K562 (cell line): Measurements from ENCODE around the gene NF1.

Experiments used
- CREM ChIP-seq: IDR thresholded peaks from 2 replicates; pipeline ENCODE4 v1.6.1; 2014; ENCODE audit warnings: antibody characterized with exemption, low read depth
- FOXJ3 ChIP-seq: sonication (generic); formaldehyde crosslinking; IDR thresholded peaks from 2 replicates; pipeline ENCODE4 v1.4.0; 2020; ENCODE audit warnings: mild to moderate bottlenecking, missing genetic modification reagents
- HDGF ChIP-seq: fragments of 450-650 bp; IDR thresholded peaks from 2 replicates; pipeline ENCODE4 v1.6.1; 2016
- MTA3 ChIP-seq: fragments of 450-650 bp; formaldehyde crosslinking; IDR thresholded peaks from 2 replicates; pipeline ENCODE4 v1.6.1; 2017; ENCODE audit warnings: mild to moderate bottlenecking, borderline replicate concordance
- NR0B1 ChIP-seq: fragments of 450-650 bp; IDR thresholded peaks from one replicate; pipeline ENCODE4 v1.6.1; 2018; ENCODE audit warnings: mild to moderate bottlenecking, moderate library complexity; ENCODE audit not compliant: partially characterized antibody
- NRF1 ChIP-seq, 2 experiments: fragments of 450-650 bp; IDR thresholded peaks in 1 of 2; conservative IDR thresholded peaks in 1 of 2; 2 replicates each; pipeline ENCODE4 v1.6.1; 2014; ENCODE audit warnings: mild to moderate bottlenecking in 2 of 2
- RFX5 ChIP-seq: IDR thresholded peaks from 2 replicates; pipeline ENCODE4 v1.6.1; 2011; ENCODE audit warnings: low read depth, mild to moderate bottlenecking, improper control_type of control experiment, low read length
- SMC3 ChIP-seq: conservative IDR thresholded peaks from 2 replicates; pipeline ENCODE4 v1.6.1; 2011; ENCODE audit warnings: low read depth, low read length, improper control_type of control experiment; ENCODE audit not compliant: insufficient read depth
- SRSF3 ChIP-seq: fragments of 200-400 bp; formaldehyde crosslinking; IDR thresholded peaks from 2 replicates; pipeline ENCODE4 v1.6.1; 2016; ENCODE audit warnings: mild to moderate bottlenecking, low read length, moderate library complexity; ENCODE audit not compliant: insufficient read depth
- ZBTB33 ChIP-seq: sonication (generic); formaldehyde crosslinking; IDR thresholded peaks from 2 replicates; pipeline ENCODE4 v1.8.1; 2023; ENCODE audit warnings: mild to moderate bottlenecking, missing genetic modification reagents
- ZNF124 ChIP-seq: sonication (generic); formaldehyde crosslinking; IDR thresholded peaks from 2 replicates; pipeline ENCODE4 v1.8.1; 2022; ENCODE audit warnings: missing genetic modification reagents
- ZNF316 ChIP-seq: fragments of 450-650 bp; IDR thresholded peaks from 2 replicates; pipeline ENCODE4 v1.6.1; 2016

- TF ChIP-seq CREM (0 out of 2 replicates have a peak, but pooled peaks have one; percentile 3), ZBTB33 (CRISPR knock-in tag) (no peak), SMC3 (no peak), NRF1 (conservative IDR thresholded peaks at IDR 0.05 in 1 of 2, IDR thresholded peaks at IDR 0.05 in 1 of 2) (no peak), RFX5 (no peak), ZNF124 (CRISPR knock-in tag) (no peak), NR0B1 (no peak), ZNF316 (peak; percentile 93), SRSF3 (no peak), MTA3 (0 out of 2 replicates have a peak, but pooled peaks have one; percentile 21), FOXJ3 (CRISPR knock-in tag) (no peak), HDGF (no peak)
These were observed 42.4 kb upstream of the NF1 start for GRCh38 chr17:31052187-31052889.
